Effector CD8-positive, alpha-beta T cell (primary cell): ENCODE measurements around the gene UBE2QL1.
"Not testable (repeated sequence)": the region's sequence is repeated elsewhere in the genome, so short reads cannot be mapped to it uniquely, and the experiment has no call there.

Source experiments
- DNase-seq: peaks from one replicate; lab custom pipeline; 2025; lab: John Stamatoyannopoulos, UW

Gene UBE2QL1

DNA sequence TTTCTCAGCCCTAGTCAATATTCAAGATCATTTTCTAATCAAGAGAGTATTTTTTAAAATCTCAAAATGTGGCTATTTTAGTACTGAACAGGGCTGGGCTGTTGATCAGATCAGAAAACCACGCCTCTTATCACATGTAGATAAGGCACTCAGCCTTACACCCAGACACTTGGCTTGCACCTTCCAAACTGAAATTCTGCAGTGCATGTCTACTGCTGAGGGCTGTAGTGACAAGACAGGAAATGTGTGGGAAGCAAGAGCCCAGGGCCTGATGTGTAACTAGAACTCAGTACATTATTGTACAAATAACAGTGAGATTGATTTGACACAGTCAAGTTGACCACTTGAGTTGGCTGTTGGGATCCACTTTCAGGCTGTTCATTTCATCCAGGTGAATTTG is 48.6 kb downstream of the UBE2QL1 start:
- no peak for DNase-seq

- DNase-seq: no peak
Observed at GRCh38 chr5:6498968-6499367, 50.3 kb downstream of the UBE2QL1 start.

GRCh38 chr5:6501701-6502100 is 53.0 kb downstream of the UBE2QL1 start:
- DNase-seq: no peak

DNA sequence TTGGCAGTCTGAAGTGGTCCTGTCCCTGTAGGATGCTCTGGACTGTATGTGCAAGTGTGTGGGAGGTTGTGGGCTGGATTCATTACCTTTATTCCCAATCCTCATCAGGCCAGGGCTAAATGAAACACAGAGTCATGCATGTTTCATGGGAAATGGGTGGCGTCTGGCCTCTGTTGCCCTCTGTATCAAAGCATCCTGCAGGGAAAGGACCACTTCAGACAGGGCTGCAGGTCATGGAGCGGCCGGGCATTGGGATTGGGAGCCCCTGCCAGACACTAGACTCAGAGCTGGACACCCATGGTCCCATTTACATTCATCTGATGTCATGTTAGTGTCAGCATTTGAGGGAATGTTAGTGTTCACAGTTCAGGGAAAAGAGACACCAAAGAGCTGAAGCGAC is 53.8 kb downstream of the UBE2QL1 start:
- DNase-seq: no peak

GRCh38 chr5:6503342-6503741 is 54.7 kb downstream of the UBE2QL1 start:
- no peak for DNase-seq

DNA sequence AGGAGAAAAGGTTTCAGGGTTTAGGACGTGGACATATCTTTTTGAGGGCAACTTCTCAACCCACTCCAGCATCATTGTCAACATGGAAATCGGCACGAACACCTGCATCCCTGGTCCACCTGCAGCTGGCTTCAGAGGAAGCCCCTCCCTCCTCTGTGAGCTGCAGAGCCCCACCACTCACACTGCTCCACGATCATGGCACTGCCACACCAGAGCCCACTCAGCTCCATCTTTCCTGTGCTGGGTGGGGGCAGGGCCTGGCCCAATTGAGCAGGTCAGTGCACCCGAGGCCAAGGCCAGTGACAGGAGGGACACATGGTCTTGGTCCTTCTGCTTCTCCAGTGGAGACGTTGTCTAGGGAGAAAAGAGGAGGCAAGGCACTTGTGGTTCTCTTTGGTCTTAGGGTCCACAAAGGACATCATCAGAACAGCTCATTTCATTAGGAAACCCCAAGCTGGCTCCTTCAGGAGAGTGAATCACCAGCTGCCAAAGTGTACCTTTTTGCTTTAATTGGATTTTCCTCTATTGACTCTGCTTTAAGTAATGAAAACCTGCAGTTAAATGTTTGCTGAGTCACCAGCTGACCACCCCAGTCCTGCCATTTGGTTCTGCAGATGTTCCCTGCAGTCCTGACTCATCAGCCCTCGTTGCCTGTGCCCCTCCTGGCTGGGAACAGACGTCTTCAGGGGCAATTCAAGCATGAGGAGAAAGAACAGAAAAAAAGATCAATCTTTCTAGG is 56.2 kb downstream of the UBE2QL1 start:
- DNase-seq: no peak

GRCh38 chr5:6505416-6505755 is 56.7 kb downstream of the UBE2QL1 start:
- DNase-seq: no peak

- no peak for DNase-seq
Observed at GRCh38 chr5:6505783-6506557, 57.3 kb downstream of the UBE2QL1 start.

- no peak for DNase-seq
Observed at GRCh38 chr5:6506611-6507010, 58.0 kb downstream of the UBE2QL1 start.

DNA sequence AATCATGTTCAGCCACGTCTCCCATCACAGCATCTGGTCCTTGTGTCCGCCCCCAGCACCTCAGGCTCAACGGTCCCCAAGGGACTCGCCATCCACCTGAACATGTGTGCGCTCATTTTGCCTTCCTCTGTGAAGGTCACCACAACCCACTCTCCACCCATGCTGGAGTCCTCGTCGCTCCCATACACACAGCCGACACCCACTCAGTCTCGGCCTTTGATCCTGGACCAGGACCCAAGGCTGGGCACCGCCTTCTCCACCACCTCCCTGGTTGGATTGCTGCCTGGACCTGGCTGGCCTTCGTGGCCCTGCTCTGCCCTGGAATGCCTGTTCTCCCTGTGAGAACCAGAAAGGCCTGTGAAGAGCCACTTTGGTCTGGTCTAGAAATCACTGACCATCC is 60.3 kb downstream of the UBE2QL1 start:
- no peak for DNase-seq

DNA sequence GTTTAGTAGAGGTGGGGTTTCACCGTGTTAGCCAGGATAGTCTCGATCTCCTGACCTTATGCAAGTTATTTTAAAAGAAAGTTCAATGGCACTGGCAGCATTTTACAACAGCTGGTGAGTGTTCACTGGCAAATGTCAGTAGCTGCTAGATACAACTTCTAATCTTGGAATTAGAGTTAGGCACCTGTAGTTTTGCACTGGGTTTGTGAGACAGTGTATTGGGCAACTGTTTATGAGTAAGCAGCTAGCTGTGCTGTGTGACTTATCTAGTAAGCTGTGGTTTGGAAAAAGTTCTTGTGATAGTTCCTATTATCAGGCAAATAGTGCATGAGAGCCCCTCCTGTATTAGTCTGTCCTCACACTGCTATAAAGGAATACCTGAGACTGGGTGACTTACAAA is 61.5 kb downstream of the UBE2QL1 start:
- DNase-seq: no peak

DNA sequence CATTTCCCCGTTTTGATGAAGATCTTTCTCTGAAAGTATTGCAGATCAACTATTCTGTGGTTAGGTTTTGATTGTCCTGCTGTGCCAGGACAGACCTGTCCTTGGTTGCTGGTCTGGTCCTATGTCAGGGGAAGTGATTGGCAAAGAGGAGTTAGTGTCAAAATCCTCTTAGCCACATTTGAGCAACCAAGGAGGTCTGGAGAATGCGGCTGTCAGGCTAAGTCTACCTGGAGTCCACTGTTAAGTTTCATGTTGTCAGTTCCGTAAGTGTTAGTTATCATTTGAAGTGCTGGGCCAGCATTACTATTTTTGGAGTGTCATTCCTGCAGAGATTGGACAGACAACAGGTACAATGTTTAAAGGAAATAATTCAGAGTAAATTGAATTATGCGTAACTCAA is 62.3 kb downstream of the UBE2QL1 start:
- DNase-seq: no peak

- DNase-seq: not testable (repeated sequence)
Observed at GRCh38 chr5:6515812-6516211, 67.2 kb downstream of the UBE2QL1 start.

GRCh38 chr5:6516823-6517222 is 68.2 kb downstream of the UBE2QL1 start:
- DNase-seq: no peak

GRCh38 chr5:6517510-6517909 is 68.9 kb downstream of the UBE2QL1 start:
- DNase-seq: no peak

GRCh38 chr5:6518298-6519057 is 69.8 kb downstream of the UBE2QL1 start:
- no peak for DNase-seq

DNA sequence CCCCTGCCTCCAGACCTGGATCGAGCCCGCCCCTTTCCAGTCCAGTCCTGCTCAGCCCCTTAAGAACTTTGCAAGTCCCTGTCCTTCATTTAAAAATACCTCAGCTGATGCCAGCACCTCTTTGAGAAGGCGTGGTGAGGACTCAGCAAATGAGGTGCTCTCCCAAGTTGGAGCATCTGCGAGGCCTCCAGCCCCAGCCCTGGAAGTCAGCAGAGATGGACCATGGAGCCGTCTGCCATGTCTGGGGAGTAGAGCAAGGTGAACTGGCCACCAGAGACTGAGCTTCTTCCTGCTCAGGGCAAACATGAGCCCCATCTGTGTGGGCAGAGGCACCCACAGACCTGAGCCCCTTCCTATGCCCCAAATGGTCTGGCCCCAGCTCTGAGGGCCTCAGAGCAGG is 71.5 kb downstream of the UBE2QL1 start:
- DNase-seq: no peak

DNA sequence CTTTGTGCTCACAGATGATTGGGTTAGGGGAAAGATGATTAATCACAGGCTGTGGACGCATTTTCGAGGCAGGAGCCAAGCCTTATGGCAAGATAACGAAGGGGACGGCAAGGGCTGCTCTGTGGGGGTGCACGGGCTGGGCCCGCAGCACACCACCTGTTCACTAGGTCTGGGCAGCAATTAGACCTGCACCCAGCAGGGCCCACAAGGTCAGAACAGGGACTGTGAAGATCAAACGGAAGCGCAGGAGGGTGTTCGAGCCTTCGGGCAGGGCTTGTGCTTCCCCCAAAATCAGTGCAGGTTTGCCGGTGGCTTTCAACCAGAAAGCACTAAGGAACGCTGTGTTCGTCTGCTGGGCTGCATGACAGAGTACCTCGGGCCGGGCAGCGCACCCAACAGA is 73.7 kb downstream of the UBE2QL1 start:
- DNase-seq: no peak

GRCh38 chr5:6522923-6523322 is 74.3 kb downstream of the UBE2QL1 start:
- DNase-seq: no peak

DNA sequence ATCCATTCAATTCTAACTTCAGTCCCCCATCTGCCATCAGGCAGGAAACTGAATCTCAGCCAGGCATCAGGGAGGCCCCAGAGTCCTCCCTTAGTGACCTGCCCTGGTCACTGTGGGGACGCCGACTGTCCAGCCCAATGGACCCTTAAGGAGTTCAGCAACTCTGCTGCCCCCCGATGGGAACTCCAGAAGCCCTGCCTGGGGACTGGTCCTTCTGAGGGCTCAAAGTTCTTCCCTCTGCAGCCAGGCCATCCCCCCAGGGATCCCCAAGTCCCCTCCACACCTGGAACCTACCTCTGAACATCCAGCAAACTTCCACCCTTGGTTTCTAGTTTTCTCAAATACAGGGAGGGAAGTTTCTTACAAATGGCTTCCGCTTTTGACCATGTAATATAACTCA is 76.8 kb downstream of the UBE2QL1 start:
- DNase-seq: no peak

DNA sequence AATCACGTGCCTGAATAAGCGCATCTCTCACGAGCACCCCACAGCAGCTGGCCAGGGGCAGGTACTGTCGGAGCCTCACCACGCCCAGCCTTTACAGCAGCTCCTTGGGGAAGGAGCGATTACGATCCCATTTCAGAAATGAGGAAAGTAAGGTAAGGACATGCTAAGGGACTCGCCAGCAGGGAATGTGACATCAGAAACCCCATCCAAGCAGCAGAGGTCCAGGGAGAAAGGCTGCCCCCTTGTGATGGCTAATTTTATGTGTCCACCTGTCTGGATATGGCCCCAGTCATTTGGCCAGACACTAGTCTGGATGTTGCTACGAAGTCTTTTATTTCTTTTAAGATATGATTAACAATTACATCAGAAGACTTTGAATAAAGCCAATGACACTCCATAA is 77.3 kb downstream of the UBE2QL1 start:
- DNase-seq: no peak

- DNase-seq: no peak
Observed at GRCh38 chr5:6527749-6528455, 79.2 kb downstream of the UBE2QL1 start.
